ENCODE results near the gene DDB1. TPM values are rescaled to one million over a fixed set of nuclear protein-coding genes. Genes with fewer than 3 reads are reported as not detected.

Gene DDB1
- total RNA-seq, 1 donor from 2014 or later, result 126 TPM

- H3K4me3 ChIP-seq, result no peak overlapping the region
- intact Hi-C loops (cut with DNase I), result no loop called here
- no peak overlapping the region for H3K27ac ChIP-seq
- no peaks in the 10 kb centered on the region for H3K27me3 ChIP-seq
- H3K4me1 ChIP-seq, result peaks cover 37% of the 10 kb centered on the region
- H3K9me3 ChIP-seq, result no peaks in the 10 kb centered on the region
- ATAC-seq, result no peak
- TF ChIP-seq, protein P1, sequence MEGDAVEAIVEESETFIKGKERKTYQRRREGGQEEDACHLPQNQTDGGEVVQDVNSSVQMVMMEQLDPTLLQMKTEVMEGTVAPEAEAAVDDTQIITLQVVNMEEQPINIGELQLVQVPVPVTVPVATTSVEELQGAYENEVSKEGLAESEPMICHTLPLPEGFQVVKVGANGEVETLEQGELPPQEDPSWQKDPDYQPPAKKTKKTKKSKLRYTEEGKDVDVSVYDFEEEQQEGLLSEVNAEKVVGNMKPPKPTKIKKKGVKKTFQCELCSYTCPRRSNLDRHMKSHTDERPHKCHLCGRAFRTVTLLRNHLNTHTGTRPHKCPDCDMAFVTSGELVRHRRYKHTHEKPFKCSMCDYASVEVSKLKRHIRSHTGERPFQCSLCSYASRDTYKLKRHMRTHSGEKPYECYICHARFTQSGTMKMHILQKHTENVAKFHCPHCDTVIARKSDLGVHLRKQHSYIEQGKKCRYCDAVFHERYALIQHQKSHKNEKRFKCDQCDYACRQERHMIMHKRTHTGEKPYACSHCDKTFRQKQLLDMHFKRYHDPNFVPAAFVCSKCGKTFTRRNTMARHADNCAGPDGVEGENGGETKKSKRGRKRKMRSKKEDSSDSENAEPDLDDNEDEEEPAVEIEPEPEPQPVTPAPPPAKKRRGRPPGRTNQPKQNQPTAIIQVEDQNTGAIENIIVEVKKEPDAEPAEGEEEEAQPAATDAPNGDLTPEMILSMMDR (IDR thresholded peaks at IDR 0.05), result no peak
- no peak for DNase-seq
- H3K36me3 ChIP-seq, result peaks cover 7% of the 10 kb centered on the region
Observed at GRCh38 chr11:61358566-61358965, 25.7 kb upstream of the DDB1 start.

DNA sequence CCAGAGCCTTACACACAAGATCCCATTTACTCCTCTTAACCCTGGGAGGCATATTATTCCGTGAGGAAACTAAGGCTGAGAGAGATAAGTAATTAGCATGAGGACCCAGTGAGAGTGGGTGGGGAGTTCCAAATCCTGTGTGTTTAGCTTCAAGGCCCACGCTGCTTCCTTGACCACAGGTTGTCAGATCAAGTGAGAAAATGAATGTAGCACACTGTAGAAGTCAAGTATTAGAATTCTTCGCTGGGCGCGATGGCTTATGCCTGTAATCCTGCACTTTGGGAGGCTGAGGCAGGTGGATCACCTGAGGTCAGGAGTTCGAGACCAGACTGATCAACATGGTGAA is 25.0 kb upstream of the DDB1 start:
- no peaks in the 10 kb centered on the region for H3K9me3 ChIP-seq
- DNase-seq, result no peak
- no peaks in the 10 kb centered on the region for H3K27me3 ChIP-seq
- ATAC-seq, result no peak
- intact Hi-C loops (cut with DNase I), result no loop called here
- H3K4me3 ChIP-seq, result no peak overlapping the region
- peaks cover 30% of the 10 kb centered on the region for H3K4me1 ChIP-seq
- H3K27ac ChIP-seq, result no peak overlapping the region
- H3K36me3 ChIP-seq, result peaks cover 14% of the 10 kb centered on the region
- TF ChIP-seq, protein P1 (IDR thresholded peaks at IDR 0.05), result no peak

- Histone ChIP-seq H3K36me3 (peaks cover 19% of the 10 kb centered on the region), H3K27ac (peak overlapping the region; percentile 49), H3K27me3 (no peaks in the 10 kb centered on the region), H3K4me3 (no peak overlapping the region), H3K9me3 (no peaks in the 10 kb centered on the region), H3K4me1 (peaks cover 30% of the 10 kb centered on the region)
- TF ChIP-seq, protein P1 (IDR thresholded peaks at IDR 0.05), result no peak
- intact Hi-C loops (cut with DNase I), result no loop called here
- no peak for DNase-seq
- ATAC-seq, result peak; percentile 20
Observed at GRCh38 chr11:61357233-61357893, 24.5 kb upstream of the DDB1 start.

- TF ChIP-seq, protein P1 (IDR thresholded peaks at IDR 0.05), result no peak
- DNase-seq (no peak), ATAC-seq (no peak)
- Histone ChIP-seq H3K36me3 (peaks cover 26% of the 10 kb centered on the region), H3K4me3 (no peak overlapping the region), H3K27me3 (no peaks in the 10 kb centered on the region), H3K27ac (no peak overlapping the region), H3K4me1 (peaks cover 30% of the 10 kb centered on the region), H3K9me3 (no peaks in the 10 kb centered on the region)
- intact Hi-C loops (cut with DNase I), result no loop called here
Observed at GRCh38 chr11:61356706-61357105, 23.8 kb upstream of the DDB1 start.

DNA sequence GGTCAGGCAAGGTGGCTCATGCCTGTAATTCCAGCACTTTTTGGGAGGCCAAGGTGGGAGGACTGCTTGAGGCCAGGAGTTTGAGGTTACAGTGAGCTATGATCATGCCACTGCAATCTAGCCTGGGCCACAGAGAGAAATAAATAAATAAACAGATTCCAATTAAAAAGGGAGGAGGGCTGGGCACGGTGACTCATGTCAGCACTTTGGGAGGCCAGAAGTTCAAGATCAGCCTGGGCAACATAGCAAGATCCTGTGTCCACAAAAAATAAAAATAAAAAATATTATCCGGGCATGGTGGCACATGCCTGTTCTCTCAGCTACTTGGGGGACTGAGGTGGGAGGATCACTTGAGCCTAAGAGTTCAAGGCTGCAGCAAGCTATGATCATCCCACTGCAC is 21.3 kb upstream of the DDB1 start:
- no peak overlapping the region for H3K27ac ChIP-seq
- ATAC-seq, result no peak
- intact Hi-C loops (cut with DNase I), result no loop called here
- peaks cover 17% of the 10 kb centered on the region for H3K4me1 ChIP-seq
- TF ChIP-seq, protein P1 (IDR thresholded peaks at IDR 0.05), result no peak
- H3K9me3 ChIP-seq, result no peaks in the 10 kb centered on the region
- H3K4me3 ChIP-seq, result no peak overlapping the region
- no peak for DNase-seq
- H3K27me3 ChIP-seq, result no peaks in the 10 kb centered on the region
- peaks cover 48% of the 10 kb centered on the region for H3K36me3 ChIP-seq

Measured in upper lobe of right lung (tissue), 1 donor.